Measurements from ENCODE around the gene DLG2.

DNA sequence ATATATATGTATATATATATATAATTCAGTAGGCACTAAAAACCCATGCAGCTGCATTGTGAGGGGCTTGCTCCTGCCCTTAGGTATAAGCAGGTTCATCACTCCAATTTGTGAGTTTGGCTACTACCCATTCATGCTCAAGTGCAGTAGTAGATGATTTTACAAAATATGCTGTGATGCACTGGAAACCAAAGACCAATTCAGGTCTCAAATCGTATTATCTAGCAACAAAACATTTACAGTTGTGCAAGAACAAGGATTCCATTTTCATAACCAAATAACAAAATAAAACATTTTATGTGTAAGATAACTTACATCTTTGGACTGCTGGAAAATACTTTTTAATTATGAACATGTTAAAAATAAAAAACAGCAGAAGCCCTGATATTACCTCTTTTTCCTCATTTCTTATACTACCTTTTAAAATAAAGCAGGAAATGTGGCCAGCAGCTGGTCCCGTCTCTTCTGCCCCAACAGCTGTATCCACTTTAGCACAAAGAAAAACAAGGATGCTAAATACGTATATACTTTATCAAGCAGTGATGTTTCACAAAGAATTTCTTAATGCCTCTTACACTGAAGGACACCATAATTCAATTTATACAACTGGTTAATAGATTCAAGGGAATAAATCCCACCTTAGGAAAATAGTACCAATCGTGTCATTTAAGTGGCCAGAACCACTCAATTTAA, 35.0 kb upstream of the DLG2 start:
- TF ChIP-seq CTCF (IDR thresholded peaks at IDR 0.05; ENCODE audit: insufficient read depth, low read depth, low read length) (no peak), EZH2 (IDR thresholded peaks at IDR 0.05; ENCODE audit: insufficient read depth, low read length) (no peak)
